Stimulated activated naive CD8-positive, alpha-beta T cell treated with anti-CD3 and anti-CD28 coated beads, Interleukin-15, amount 100 ng/mL, for 72 hours (primary cell): Measurements from ENCODE around the gene SYP.

ENCODE experiments used
- ATAC-seq: fragments of 150-1000 bp; cut with Tn5 transposase; 2 replicates; pipeline ENCODE4 v1.10.0; 2021; ENCODE audit warnings: mild to moderate bottlenecking, moderate library complexity
- DNase-seq, 2 donors: peaks; one replicate each; pipeline ENCODE4 v3.0.0; 2021 to 2022
- H3K27ac Mint-ChIP-seq, 2 donors: one replicate each; pipeline ENCODE4 v1.8.0; 2022; ENCODE audit warnings: mild to moderate bottlenecking in 2 of 2, mixed read lengths in 2 of 2, moderate library complexity in 2 of 2
- H3K27me3 Mint-ChIP-seq: one replicate; pipeline ENCODE4 v1.8.0; 2022; ENCODE audit warnings: mixed read lengths
- H3K4me1 Mint-ChIP-seq: one replicate; pipeline ENCODE4 v1.8.0; 2022; ENCODE audit warnings: mild to moderate bottlenecking, mixed read lengths
- H3K4me3 Mint-ChIP-seq, 2 donors: one replicate each; pipeline ENCODE4 v1.8.0; 2022; ENCODE audit warnings: mild to moderate bottlenecking in 2 of 2, mixed read lengths in 2 of 2, moderate library complexity in 1 of 2
- H3K9me3 Mint-ChIP-seq, 2 donors: one replicate each; pipeline ENCODE4 v1.8.0; 2022; ENCODE audit warnings: mixed read lengths in 2 of 2

Gene SYP

GRCh38 chrX:49172280-49172780, 27.7 kb downstream of the SYP start:
- Mint-ChIP-seq H3K4me1 (peaks cover 52% of the 10 kb centered on the region), H3K9me3 (no peaks in the 10 kb centered on the region), H3K4me3 (peak overlapping the region; percentile 87 to 92), H3K27me3 (no peaks in the 10 kb centered on the region), H3K27ac (peak overlapping the region; percentile 93 to 95)
- DNase-seq (peak; percentile 66 to 83), ATAC-seq (peak; percentile 86)

DNA sequence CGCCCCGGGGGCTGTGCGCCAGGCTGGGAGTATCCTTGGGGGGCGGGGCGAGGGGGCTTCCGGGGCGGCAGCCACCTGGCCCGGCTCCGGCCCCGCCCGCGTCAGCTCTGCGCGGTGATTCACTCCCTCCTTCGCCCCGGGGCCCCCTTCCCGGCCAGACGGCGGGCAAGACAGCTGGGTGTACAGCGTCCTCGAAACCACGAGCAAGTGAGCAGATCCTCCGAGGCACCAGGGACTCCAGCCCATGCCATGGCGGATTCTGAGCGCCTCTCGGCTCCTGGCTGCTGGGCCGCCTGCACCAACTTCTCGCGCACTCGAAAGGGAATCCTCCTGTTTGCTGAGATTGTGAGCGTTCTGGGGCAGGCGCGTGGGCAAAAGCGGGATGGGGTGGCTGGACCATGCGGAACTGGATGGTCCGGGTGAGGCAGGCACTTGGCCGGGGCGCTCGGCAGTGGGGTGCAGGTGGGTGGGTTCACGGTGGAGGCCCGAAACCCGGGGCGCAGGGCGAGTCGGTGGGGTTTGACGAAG, 28.2 kb downstream of the SYP start, which contains the start of gene PLP2:
Gene PLP2 (plus strand): TSS at position 147 of the 528 bp plus-strand sequence. CDS start 103 bp downstream, at position 250.
- Mint-ChIP-seq H3K9me3 (no peaks in the 10 kb centered on the region), H3K4me1 (peaks cover 52% of the 10 kb centered on the region), H3K4me3 (peak within 1 kb of the TSS; percentile 87 to 92), H3K27ac (peak within 1 kb of the TSS; percentile 93 to 95), H3K27me3 (no peaks in the 10 kb centered on the region)
- peak; percentile 69 to 80 for DNase-seq
- peak; percentile 79 for ATAC-seq

DNA sequence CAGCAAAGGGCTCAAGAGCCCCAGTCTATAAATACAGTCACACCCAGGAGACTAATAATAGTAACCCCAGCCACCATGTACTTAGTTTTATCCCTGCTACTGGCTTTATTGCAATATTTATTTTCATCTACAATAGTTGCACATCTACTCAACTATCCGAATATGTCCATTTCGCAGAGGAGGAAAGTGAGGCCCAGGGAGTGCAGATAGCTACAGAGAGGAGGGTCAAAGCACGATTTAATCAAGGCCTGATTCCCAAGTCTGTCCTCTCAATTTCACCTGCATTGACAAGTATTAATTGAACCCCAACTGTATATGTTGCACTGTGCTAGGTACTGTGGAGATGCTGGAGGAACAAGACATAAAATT, 32.3 kb downstream of the SYP start:
- Mint-ChIP-seq H3K4me1 (peaks cover 49% of the 10 kb centered on the region), H3K9me3 (no peaks in the 10 kb centered on the region), H3K27me3 (no peaks in the 10 kb centered on the region), H3K27ac (peak overlapping the region in 1 of 2 donors; percentile 52), H3K4me3 (peak overlapping the region; percentile 85 to 96)
- no peak for DNase-seq
- no peak for ATAC-seq

- Mint-ChIP-seq H3K4me1 (peaks cover 47% of the 10 kb centered on the region), H3K27me3 (no peaks in the 10 kb centered on the region), H3K4me3 (peak overlapping the region; percentile 85 to 96), H3K27ac (peak overlapping the region; percentile 86 to 99), H3K9me3 (no peaks in the 10 kb centered on the region)
- peak; percentile 56 to 59 for DNase-seq
- ATAC-seq: peak; percentile 36
These were observed 32.9 kb downstream of the SYP start for GRCh38 chrX:49166914-49167739.

- H3K4me1 Mint-ChIP-seq: peaks cover 43% of the 10 kb centered on the region
- H3K9me3 Mint-ChIP-seq: no peaks in the 10 kb centered on the region
- DNase-seq (peak; percentile 85 to 87), ATAC-seq (peak; percentile 75)
- H3K27ac Mint-ChIP-seq: peak overlapping the region; percentile 86 to 99
- peak overlapping the region; percentile 85 to 96 for H3K4me3 Mint-ChIP-seq
- H3K27me3 Mint-ChIP-seq: no peaks in the 10 kb centered on the region
These were observed 33.8 kb downstream of the SYP start for GRCh38 chrX:49165901-49166881.

- Mint-ChIP-seq H3K27ac (peak overlapping the region in 1 of 2 donors; percentile 65), H3K27me3 (no peaks in the 10 kb centered on the region), H3K9me3 (no peaks in the 10 kb centered on the region), H3K4me1 (peaks cover 41% of the 10 kb centered on the region), H3K4me3 (peak overlapping the region; percentile 0 to 85)
- ATAC-seq (no peak), DNase-seq (no peak)
These were observed 35.2 kb downstream of the SYP start for GRCh38 chrX:49164589-49165360.

DNA sequence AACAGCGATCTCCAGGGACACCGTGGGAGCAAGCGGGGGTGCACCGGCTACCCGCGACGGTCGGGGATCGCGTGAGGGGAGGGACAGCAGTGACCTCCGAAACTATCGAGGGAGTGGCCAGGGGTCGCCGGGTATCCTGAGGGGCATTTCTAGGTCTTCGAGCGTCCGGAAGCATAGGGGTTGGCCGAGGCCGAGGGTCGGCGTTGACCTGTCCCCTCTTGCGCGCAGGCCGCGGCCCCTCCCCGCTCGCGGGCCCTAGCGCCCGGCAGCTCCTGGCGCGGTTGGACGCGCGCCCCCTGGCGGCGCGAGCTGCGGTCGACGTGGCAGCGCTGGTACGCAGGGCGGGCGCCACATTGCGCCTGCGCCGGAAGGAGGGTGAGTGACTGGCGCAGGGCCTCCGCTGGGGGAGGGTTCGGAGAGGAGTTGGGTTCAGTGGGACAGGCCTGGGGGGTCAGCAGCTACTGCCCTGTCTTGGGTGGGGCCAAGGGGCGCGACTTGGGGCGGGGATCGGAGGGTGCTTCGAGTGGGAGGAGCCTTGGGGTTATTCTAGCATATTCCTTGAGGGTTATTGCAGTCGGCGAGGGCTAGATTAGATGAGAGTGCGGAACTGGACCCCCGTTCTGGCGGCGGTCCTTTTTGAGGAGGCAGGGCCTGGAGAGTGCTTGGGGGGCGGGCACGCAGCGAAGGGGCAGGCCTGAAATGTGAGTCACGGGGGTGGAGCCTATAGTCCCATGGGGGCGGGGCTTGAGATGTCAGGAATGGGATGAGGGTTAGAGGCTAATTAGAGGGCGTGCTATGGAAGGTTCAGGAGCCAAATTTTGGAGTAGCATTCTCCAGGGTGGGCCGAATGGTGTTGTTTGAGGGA, 36.2 kb downstream of the SYP start:
- peak overlapping the region; percentile 96 to 97 for H3K27ac Mint-ChIP-seq
- H3K4me1 Mint-ChIP-seq: peaks cover 41% of the 10 kb centered on the region
- no peaks in the 10 kb centered on the region for H3K9me3 Mint-ChIP-seq
- H3K27me3 Mint-ChIP-seq: no peaks in the 10 kb centered on the region
- peak; percentile 82 for DNase-seq
- ATAC-seq: peak; percentile 68
- peak overlapping the region; percentile 86 to 91 for H3K4me3 Mint-ChIP-seq

DNA sequence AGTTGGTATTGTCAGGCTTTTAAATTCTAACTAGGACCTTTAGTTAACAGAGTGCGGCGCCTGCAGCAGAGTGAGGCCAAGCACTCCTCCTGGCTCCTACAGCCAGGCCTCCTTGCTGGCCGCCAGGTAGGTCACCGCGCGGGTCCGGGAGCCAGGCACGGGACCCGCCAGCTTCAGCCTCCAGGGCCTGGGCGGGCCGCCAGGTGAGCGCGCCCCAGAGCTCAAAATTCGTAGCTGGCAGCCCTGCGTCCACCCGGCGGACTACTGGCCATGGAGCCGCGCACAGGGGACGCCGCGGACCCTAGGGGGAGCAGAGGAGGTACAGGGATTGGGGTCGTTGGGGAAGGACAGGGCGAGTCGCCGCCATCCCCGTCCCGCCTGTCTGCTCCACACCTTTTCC, 37.4 kb downstream of the SYP start, which contains the start of gene MAGIX:
Gene MAGIX (plus strand): TSS at position 139 of the 400 bp plus-strand sequence. CDS start 132 bp downstream, at position 271.
- peak within 1 kb of the TSS; percentile 89 to 95 for H3K27ac Mint-ChIP-seq
- ATAC-seq (no peak), DNase-seq (no peak)
- no peaks in the 10 kb centered on the region for H3K27me3 Mint-ChIP-seq
- no peaks in the 10 kb centered on the region for H3K9me3 Mint-ChIP-seq
- peaks cover 36% of the 10 kb centered on the region for H3K4me1 Mint-ChIP-seq
- H3K4me3 Mint-ChIP-seq: peak within 1 kb of the TSS; percentile 86 to 91

- Mint-ChIP-seq H3K27ac (no peak overlapping the region), H3K27me3 (no peaks in the 10 kb centered on the region), H3K9me3 (no peaks in the 10 kb centered on the region), H3K4me3 (no peak overlapping the region), H3K4me1 (peaks cover 29% of the 10 kb centered on the region)
- DNase-seq: no peak
- ATAC-seq: no peak
These were observed 38.4 kb downstream of the SYP start for GRCh38 chrX:49161632-49162031.

DNA sequence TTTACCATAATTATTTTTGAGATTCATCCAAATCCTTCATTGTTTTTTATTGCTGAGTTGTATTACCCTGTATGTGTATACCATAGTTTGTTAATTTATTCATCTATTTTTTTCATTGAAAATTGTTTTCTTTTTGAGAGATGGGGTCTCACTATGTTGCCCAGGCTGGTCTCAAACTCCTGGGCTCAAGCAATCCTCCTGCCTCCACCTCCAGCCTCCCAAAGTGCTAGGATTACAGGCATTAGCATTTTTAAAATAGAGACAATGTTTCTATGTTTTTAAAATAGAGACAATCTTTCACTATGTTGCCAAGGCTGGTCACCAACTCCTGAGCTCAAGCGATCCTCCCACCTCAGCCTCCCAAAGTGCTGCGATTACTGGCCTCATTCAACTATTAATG, 39.1 kb downstream of the SYP start:
- DNase-seq: no peak
- no peak for ATAC-seq
- Mint-ChIP-seq H3K27ac (no peak overlapping the region), H3K4me1 (peaks cover 26% of the 10 kb centered on the region), H3K9me3 (no peaks in the 10 kb centered on the region), H3K4me3 (no peak overlapping the region), H3K27me3 (no peaks in the 10 kb centered on the region)

GRCh38 chrX:49157194-49157593, 42.8 kb downstream of the SYP start:
- Mint-ChIP-seq H3K9me3 (no peaks in the 10 kb centered on the region), H3K27ac (peak overlapping the region in 1 of 2 donors; percentile 27), H3K4me1 (peaks cover 9% of the 10 kb centered on the region), H3K27me3 (no peaks in the 10 kb centered on the region), H3K4me3 (peak overlapping the region in 1 of 2 donors; percentile 13)
- no peak for DNase-seq
- ATAC-seq: no peak

GRCh38 chrX:49155900-49156837, 43.8 kb downstream of the SYP start:
- Mint-ChIP-seq H3K27ac (peak overlapping the region; percentile 97 to 98), H3K27me3 (no peaks in the 10 kb centered on the region), H3K9me3 (no peaks in the 10 kb centered on the region), H3K4me3 (peak overlapping the region; percentile 94), H3K4me1 (peaks cover 9% of the 10 kb centered on the region)
- peak; percentile 82 to 87 for DNase-seq
- peak; percentile 92 for ATAC-seq
